ENCODE data around the gene SORCS2.

The SORCS2 gene

DNA sequence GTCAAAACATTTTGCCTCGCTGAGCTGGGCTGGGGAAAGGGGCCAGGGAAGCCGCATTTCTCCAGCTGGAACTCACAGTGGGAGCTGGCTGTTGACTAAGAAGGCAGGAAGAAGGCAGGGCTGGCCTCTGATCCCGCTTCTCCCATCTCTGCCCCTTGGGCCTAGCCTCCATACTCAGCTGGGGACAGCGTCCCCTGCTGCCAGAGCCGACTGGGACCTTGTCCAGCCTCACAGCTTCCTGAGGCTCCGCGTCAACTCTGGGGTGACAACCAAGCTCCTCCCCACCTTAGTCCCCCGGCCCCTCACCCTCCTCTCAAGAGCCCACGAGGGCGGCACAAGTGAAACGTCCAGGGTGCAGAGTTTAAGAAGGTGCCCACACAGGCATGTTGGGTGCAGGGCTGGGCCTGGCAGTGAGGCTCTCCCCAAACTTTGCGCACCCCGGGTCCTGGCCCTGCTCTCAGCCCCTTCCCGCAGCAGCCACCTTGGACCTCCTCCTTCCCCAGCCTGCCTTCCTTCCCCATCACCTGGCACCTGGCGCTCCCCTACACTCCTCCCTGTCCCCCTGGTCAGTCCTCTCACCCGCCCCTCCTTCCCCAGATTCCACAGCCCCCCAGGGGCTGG lies 141.6 kb downstream of the SORCS2 start:
- DNase-seq (ENCODE audit: extremely low spot score): no peak
- POLR2A ChIA-PET: no interaction called here
- TF ChIP-seq FOXK2 (IDR thresholded peaks at IDR 0.05) (no peak), ARNT (IDR thresholded peaks at IDR 0.05) (no peak)
- CTCF ChIA-PET: interaction anchor here (0.6 kb wide), 1 partner anchor 190 kb away, joined by 4 read pairs; no protein-coding TSS in a partner anchor

DNA sequence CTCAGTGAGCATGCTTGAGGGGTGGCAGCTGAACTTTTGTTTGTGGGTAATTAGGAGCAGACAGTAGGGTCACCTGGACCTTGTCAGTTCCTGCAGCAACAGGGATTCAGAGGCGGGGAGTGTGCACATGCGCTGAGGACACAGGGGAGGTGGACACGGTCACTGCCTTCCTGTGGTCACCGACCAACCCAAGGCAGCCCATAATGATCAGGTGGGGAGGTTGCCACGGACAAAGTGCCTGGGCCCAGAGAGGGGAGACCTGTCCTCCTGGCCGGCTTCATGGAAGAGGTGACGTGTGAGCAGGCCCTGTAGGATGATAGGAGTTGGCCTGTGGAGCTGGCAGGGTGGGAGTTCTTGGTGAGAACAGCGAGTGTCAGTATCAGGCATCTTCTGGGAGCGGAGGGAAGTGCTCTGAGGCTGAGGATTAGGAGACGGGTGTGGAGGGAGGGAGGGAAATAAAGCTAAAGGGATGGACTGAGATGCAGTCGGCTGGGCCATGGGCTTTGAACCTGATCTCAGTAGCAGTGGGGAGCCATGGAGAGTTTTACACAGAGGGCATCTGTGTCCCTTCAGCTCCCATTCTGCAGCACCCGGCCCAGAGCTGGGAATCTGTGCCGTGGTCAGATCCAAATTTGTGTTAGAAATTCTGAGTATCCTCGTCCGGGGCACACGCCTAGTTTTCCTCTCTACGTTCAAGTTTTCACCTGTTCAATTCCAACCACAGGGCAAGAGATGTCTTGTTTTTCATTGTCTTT lies 142.4 kb downstream of the SORCS2 start:
- POLR2A ChIA-PET: no interaction called here
- CTCF ChIA-PET: interaction anchor here (0.6 to 1.4 kb wide), 11 partner anchors 9 to 316 kb away, joined by 3 to 7 read pairs (median 4); no protein-coding TSS in a partner anchor
- DNase-seq (ENCODE audit: extremely low spot score): no peak
- no peak for TF ChIP-seq LEF1 (IDR thresholded peaks at IDR 0.05; ENCODE audit: borderline replicate concordance)
- TF ChIP-seq ARNT (IDR thresholded peaks at IDR 0.05): no peak
- TF ChIP-seq NFRKB (IDR thresholded peaks at IDR 0.05): no peak
- no peak for TF ChIP-seq HDGF (IDR thresholded peaks at IDR 0.05; ENCODE audit: borderline replicate concordance)
- no peak for TF ChIP-seq CTBP1 (IDR thresholded peaks at IDR 0.05; ENCODE audit: borderline replicate concordance)
- no peak for TF ChIP-seq L3MBTL2 (conservative IDR thresholded peaks at IDR 0.05)

DNA sequence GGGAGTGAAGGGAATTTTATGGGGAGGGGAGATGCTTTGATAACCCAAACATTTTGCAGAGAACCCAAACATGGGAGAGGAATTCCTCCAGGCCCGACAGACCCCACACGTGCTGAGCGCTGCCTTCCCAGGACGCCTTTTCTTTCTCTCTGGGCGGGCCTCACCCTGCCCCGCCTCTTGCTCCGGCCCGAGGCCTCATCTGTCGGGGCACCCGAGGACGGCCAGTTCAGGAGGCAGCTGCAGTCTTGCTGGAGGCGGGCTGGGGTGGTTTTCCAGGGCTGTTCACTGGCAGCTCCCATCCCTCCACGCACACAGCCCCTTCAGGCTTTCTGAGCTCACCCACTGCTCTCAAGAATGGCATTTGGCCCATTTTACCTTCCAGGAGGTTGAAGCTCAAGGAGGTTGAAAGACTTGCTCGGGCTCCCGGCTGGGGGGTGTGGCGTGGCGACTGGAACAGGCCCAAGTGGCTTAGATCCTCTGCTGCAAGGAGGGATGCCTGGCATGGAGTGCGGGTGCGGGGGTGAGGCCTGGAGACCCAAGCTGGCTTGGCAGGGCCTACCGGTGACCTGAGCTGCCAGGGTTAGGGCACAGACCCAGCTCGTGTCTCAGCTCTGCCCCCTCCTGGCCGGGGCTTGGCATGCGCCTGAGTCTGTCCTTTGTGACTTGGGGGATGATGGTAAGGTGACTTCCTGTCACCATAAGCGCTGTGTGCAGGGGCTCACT lies 143.2 kb downstream of the SORCS2 start:
- no peak for TF ChIP-seq CTBP1 (IDR thresholded peaks at IDR 0.05; ENCODE audit: borderline replicate concordance)
- no peak for TF ChIP-seq TARDBP (IDR thresholded peaks at IDR 0.05)
- no peak for TF ChIP-seq L3MBTL2 (conservative IDR thresholded peaks at IDR 0.05)
- ChIA-PET POLR2A (interaction anchor here (0.6 kb wide), 1 partner anchor 11 kb away, joined by 3 read pairs; no protein-coding TSS in a partner anchor), CTCF (interaction anchor here (0.5 to 1.4 kb wide), 19 partner anchors 10 to 387 kb away, joined by 3 to 7 read pairs (median 3); no protein-coding TSS in a partner anchor)
- peak; percentile 84 for DNase-seq (ENCODE audit: extremely low spot score)

DNA sequence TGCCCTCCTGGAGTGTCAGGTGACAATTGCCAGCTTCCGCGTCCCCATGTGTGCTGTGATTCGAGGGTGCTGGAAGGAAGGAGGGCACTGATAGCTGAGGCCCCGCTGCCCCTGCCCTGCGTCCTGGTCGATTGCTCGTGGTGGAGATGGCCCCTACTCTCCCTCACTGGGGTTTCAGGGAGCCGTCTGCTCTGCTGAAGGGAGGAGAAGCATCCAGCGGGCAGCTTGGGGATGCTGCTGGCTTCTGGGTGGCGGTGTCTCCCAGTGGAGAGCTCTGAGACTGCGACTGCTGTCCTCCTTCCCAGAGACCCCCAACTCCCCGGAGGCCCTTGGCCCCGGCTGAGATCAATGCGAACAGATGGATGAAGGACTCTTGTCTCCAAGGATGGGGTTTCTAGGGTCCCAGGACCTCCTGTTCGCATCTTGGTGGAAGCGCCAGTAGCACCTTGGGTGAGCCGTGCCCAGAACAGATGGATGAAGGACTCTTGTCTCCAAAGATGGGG lies 143.8 kb downstream of the SORCS2 start:
- POLR2A ChIA-PET: no interaction called here
- no peak for TF ChIP-seq HDGF (IDR thresholded peaks at IDR 0.05; ENCODE audit: borderline replicate concordance)
- DNase-seq (ENCODE audit: extremely low spot score): no peak
- CTCF ChIA-PET: interaction anchor here (0.6 to 1.3 kb wide), 8 partner anchors 10 to 386 kb away, joined by 3 to 5 read pairs (median 3); no protein-coding TSS in a partner anchor

DNA sequence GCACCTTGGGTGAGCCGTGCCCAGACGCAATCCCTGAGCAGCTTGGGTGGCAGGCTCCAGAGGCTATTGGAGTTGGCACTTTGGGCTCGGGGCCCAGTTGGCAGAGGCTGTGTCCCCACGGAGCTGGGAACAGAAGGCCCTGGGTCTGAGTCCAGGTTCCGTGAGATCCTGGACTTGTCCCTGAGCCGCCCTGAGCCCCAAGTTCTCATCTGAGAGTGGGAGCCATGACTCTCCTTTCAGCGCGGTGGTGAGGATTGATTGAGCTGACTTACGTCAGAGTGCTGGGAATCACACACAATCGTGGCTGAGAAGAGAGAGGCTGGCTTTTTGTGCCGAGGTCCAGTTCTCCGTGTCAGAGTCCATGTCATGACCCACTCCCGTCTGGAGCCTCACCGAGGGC lies 144.4 kb downstream of the SORCS2 start:
- TF ChIP-seq ARNT (IDR thresholded peaks at IDR 0.05) (no peak), ELF4 (IDR thresholded peaks at IDR 0.05) (no peak), CTBP1 (IDR thresholded peaks at IDR 0.05; ENCODE audit: borderline replicate concordance) (no peak), BHLHE40 (IDR thresholded peaks at IDR 0.05; ENCODE audit: borderline replicate concordance) (no peak), FOXM1 (IDR thresholded peaks at IDR 0.05; ENCODE audit: borderline replicate concordance) (no peak)
- ChIA-PET CTCF (interaction anchor here (1.3 kb wide), 1 partner anchor 143 kb away, joined by 3 read pairs; no protein-coding TSS in a partner anchor), POLR2A (no interaction called here)
- no peak for DNase-seq (ENCODE audit: extremely low spot score)

DNA sequence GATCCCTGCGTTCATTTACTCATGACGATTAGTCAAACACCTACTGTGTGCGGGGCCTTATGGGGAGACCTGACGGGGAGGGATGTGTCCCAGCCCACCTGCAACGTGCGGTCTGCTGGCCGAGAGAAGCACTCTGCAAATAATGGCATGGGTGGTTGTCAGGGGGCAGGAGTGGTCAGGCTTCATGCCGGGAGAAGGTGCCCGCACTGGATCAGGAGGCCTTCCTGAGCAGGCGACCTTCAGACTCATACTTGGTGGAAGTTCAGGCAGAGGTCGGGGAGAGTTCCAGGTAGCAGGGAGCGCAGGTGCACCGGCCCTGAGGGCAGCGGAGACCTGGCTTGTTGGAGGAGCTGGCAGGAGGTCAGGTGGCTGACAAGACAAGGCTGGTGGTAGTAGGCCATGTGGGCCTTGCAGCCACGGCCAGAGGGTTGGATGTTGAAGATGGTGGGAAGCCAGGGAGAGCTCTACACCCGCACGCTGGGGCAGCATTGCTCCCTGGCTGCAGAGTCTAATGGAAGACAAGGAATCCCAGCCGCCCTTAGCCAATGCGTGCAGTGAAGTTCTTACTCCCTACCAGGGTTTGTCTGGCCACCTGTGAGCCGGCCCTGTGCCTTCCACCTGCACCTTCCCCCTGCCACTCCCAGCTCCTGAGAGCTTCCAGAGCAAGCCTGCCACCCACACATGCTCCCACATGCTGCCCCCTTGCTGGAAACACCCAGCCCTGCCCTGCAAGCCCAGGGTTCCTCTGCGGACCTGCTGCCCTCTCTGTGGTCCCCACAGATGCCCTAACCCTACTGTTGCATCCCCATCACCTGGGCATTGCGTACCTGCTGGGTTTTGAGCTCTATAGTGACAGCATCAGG lies 145.1 kb downstream of the SORCS2 start:
- TF ChIP-seq SP1 (IDR thresholded peaks at IDR 0.05) (no peak), NFRKB (IDR thresholded peaks at IDR 0.05) (no peak), ARNT (IDR thresholded peaks at IDR 0.05) (no peak), ZNF384 (IDR thresholded peaks at IDR 0.05) (no peak), SUZ12 (IDR thresholded peaks at IDR 0.05) (no peak), LEF1 (IDR thresholded peaks at IDR 0.05; ENCODE audit: borderline replicate concordance) (no peak), FOXA1 (IDR thresholded peaks at IDR 0.05) (no peak), CTBP1 (IDR thresholded peaks at IDR 0.05; ENCODE audit: borderline replicate concordance) (no peak), BHLHE40 (IDR thresholded peaks at IDR 0.05; ENCODE audit: borderline replicate concordance) (no peak), HDGF (IDR thresholded peaks at IDR 0.05; ENCODE audit: borderline replicate concordance) (no peak), FOXM1 (IDR thresholded peaks at IDR 0.05; ENCODE audit: borderline replicate concordance) (no peak), TARDBP (IDR thresholded peaks at IDR 0.05) (no peak), ELF4 (IDR thresholded peaks at IDR 0.05) (no peak)
- TF ChIP-seq, protein P1, sequence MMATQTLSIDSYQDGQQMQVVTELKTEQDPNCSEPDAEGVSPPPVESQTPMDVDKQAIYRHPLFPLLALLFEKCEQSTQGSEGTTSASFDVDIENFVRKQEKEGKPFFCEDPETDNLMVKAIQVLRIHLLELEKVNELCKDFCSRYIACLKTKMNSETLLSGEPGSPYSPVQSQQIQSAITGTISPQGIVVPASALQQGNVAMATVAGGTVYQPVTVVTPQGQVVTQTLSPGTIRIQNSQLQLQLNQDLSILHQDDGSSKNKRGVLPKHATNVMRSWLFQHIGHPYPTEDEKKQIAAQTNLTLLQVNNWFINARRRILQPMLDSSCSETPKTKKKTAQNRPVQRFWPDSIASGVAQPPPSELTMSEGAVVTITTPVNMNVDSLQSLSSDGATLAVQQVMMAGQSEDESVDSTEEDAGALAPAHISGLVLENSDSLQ (IDR thresholded peaks at IDR 0.05): no peak
- DNase-seq (ENCODE audit: extremely low spot score): no peak
- ChIA-PET CTCF (interaction anchor here (1.0 kb wide), 1 partner anchor 145 kb away, joined by 3 read pairs; no protein-coding TSS in a partner anchor), POLR2A (no interaction called here)

DNA sequence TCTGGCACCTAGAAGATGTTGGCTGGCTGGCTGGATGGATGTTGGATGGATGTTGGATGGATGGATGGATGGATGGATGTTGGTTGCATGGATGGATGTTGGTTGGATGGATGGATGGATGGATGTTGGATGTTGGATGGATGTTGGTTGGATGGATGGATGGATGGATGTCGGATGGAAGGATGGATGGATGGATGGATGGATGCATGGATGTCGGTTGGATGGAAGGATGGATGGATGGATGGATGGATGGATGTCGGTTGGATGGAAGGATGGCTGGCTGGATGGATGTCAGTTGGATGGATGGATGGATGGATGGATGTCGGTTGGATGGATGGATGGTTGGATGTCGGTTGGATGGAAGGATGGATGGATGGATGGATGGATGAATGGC lies 145.7 kb downstream of the SORCS2 start:
- ChIA-PET CTCF (interaction anchor here (1.0 kb wide), 1 partner anchor 146 kb away, joined by 3 read pairs; no protein-coding TSS in a partner anchor), POLR2A (no interaction called here)
- DNase-seq (ENCODE audit: extremely low spot score): no peak
- TF ChIP-seq ZNF384 (IDR thresholded peaks at IDR 0.05) (no peak), SUZ12 (IDR thresholded peaks at IDR 0.05) (no peak), FOXM1 (IDR thresholded peaks at IDR 0.05; ENCODE audit: borderline replicate concordance) (no peak), TARDBP (IDR thresholded peaks at IDR 0.05) (no peak), FOXK2 (IDR thresholded peaks at IDR 0.05) (no peak), NFRKB (IDR thresholded peaks at IDR 0.05) (no peak), L3MBTL2 (conservative IDR thresholded peaks at IDR 0.05) (no peak), CTBP1 (IDR thresholded peaks at IDR 0.05; ENCODE audit: borderline replicate concordance) (no peak), LEF1 (IDR thresholded peaks at IDR 0.05; ENCODE audit: borderline replicate concordance) (no peak), ELF4 (IDR thresholded peaks at IDR 0.05) (no peak), BHLHE40 (IDR thresholded peaks at IDR 0.05; ENCODE audit: borderline replicate concordance) (no peak), FOXA1 (IDR thresholded peaks at IDR 0.05) (no peak), ARNT (IDR thresholded peaks at IDR 0.05) (no peak), HDGF (IDR thresholded peaks at IDR 0.05; ENCODE audit: borderline replicate concordance) (no peak), SP1 (IDR thresholded peaks at IDR 0.05) (no peak)
- TF ChIP-seq, protein P1 (IDR thresholded peaks at IDR 0.05): no peak
